Measurements from ENCODE around the gene LMO7.

GRCh38 chr13:75762955-75763354 is 126.8 kb downstream of the LMO7 start:
- TF ChIP-seq, protein P1, sequence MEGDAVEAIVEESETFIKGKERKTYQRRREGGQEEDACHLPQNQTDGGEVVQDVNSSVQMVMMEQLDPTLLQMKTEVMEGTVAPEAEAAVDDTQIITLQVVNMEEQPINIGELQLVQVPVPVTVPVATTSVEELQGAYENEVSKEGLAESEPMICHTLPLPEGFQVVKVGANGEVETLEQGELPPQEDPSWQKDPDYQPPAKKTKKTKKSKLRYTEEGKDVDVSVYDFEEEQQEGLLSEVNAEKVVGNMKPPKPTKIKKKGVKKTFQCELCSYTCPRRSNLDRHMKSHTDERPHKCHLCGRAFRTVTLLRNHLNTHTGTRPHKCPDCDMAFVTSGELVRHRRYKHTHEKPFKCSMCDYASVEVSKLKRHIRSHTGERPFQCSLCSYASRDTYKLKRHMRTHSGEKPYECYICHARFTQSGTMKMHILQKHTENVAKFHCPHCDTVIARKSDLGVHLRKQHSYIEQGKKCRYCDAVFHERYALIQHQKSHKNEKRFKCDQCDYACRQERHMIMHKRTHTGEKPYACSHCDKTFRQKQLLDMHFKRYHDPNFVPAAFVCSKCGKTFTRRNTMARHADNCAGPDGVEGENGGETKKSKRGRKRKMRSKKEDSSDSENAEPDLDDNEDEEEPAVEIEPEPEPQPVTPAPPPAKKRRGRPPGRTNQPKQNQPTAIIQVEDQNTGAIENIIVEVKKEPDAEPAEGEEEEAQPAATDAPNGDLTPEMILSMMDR (conservative IDR thresholded peaks at IDR 0.05; ENCODE audit: low read length), result no peak
- TF ChIP-seq EZH2phosphoT487 (IDR thresholded peaks at IDR 0.05; ENCODE audit: borderline replicate concordance, low read depth, low read length), result no peak

Measured in OCI-LY7 (cell line).